Neural cell (in vitro differentiated cells): Measurements from ENCODE around the gene TGFBR2. TPM values are rescaled to one million over a fixed set of nuclear protein-coding genes. Genes with fewer than 3 reads are reported as not detected.

Source experiments
- H2AFZ ChIP-seq: fragments of 200-600, 300-800 bp; sonication (generic), shearing (Covaris generic); 2 replicates; pipeline ENCODE4 v1.6.0; 2014; ENCODE audit warnings: low read depth, mild to moderate bottlenecking, antibody characterized with exemption, low read length, moderate library complexity
- H3F3A ChIP-seq: fragments of 200-600 bp; shearing (Covaris generic); 2 replicates; pipeline ENCODE4 v1.6.1; 2016; ENCODE audit warnings: mild to moderate bottlenecking, moderate library complexity, mixed read lengths, antibody characterized with exemption, low read length; ENCODE audit not compliant: insufficient read depth, poor library complexity, severe bottlenecking
- H3K27ac ChIP-seq: fragments of 200-600, 300-800 bp; sonication (generic), shearing (Covaris generic); 2 replicates; pipeline ENCODE4 v1.5.1; 2014; ENCODE audit warnings: mild to moderate bottlenecking, low read length, moderate library complexity
- H3K27me3 ChIP-seq: fragments of 300-800, 200-600 bp; sonication (generic), shearing (Covaris generic); 2 replicates; pipeline ENCODE4 v1.6.0; 2014; ENCODE audit warnings: mild to moderate bottlenecking, low read depth, low read length, moderate library complexity; ENCODE audit not compliant: insufficient read depth
- H3K36me3 ChIP-seq: fragments of 300-800, 200-600 bp; sonication (generic), shearing (Covaris generic); 2 replicates; pipeline ENCODE4 v1.5.1; 2014; ENCODE audit warnings: mild to moderate bottlenecking, antibody characterized with exemption, low read length, moderate library complexity; ENCODE audit not compliant: insufficient read depth
- H3K4me2 ChIP-seq: fragments of 300-800, 200-600 bp; sonication (generic), shearing (Covaris generic); 2 replicates; pipeline ENCODE4 v1.6.0; 2014; ENCODE audit warnings: mild to moderate bottlenecking, low read length
- H3K4me3 ChIP-seq: fragments of 300-800, 200-600 bp; sonication (generic), shearing (Covaris generic); 2 replicates; pipeline ENCODE4 v1.5.1; 2014; ENCODE audit warnings: mild to moderate bottlenecking, low read length, moderate library complexity
- H3K79me2 ChIP-seq: fragments of 200-600 bp; shearing (Covaris generic); replicated peaks from 2 replicates; pipeline ENCODE4 v1.6.0; 2014; ENCODE audit warnings: mild to moderate bottlenecking, low read length, moderate library complexity; ENCODE audit not compliant: insufficient read depth
- H3K9ac ChIP-seq: fragments of 300-800, 200-600 bp; sonication (generic), shearing (Covaris generic); 2 replicates; pipeline ENCODE4 v1.6.1; 2016; ENCODE audit warnings: mild to moderate bottlenecking, low read length, mixed read lengths
- H3K9me2 ChIP-seq: fragments of 200-600 bp; shearing (Covaris generic); 2 replicates; pipeline ENCODE4 v1.6.1; 2016; ENCODE audit warnings: mild to moderate bottlenecking, low read length, mixed read lengths; ENCODE audit not compliant: insufficient read depth
- H3K9me3 ChIP-seq: fragments of 200-600, 300-800 bp; sonication (generic), shearing (Covaris generic); 2 replicates; pipeline ENCODE4 v1.6.1; 2016; ENCODE audit warnings: mild to moderate bottlenecking, mixed run types, low read length, moderate library complexity, mixed read lengths
- H4K20me1 ChIP-seq: fragments of 200-600 bp; shearing (Covaris generic); 2 replicates; pipeline ENCODE4 v1.6.1; 2016; ENCODE audit warnings: mild to moderate bottlenecking, mixed run types; ENCODE audit not compliant: insufficient read depth
- EP300 ChIP-seq: fragments of 450-650 bp; conservative IDR thresholded peaks from 2 replicates; pipeline ENCODE4 v1.6.1; 2014; ENCODE audit warnings: antibody characterized with exemption, mild to moderate bottlenecking, moderate library complexity; ENCODE audit not compliant: poor library complexity, severe bottlenecking
- EZH2 ChIP-seq: fragments of 200-600, 300-800 bp; shearing (Covaris generic), sonication (generic); IDR thresholded peaks from 2 replicates; pipeline ENCODE4 v1.6.1; 2014; ENCODE audit warnings: antibody characterized with exemption, low read length, borderline replicate concordance, mild to moderate bottlenecking; ENCODE audit not compliant: insufficient read depth, poor library complexity, severe bottlenecking
- MXI1 ChIP-seq: fragments of 450-650 bp; conservative IDR thresholded peaks from 2 replicates; pipeline ENCODE4 v1.6.1; 2014; ENCODE audit warnings: antibody characterized with exemption, mild to moderate bottlenecking; ENCODE audit not compliant: poor library complexity, severe bottlenecking
- POLR2AphosphoS5 ChIP-seq: IDR thresholded peaks from 2 replicates; pipeline ENCODE4 v1.6.1; 2012
- RAD21 ChIP-seq: fragments of 450-650 bp; conservative IDR thresholded peaks from 2 replicates; pipeline ENCODE4 v1.6.1; 2014; ENCODE audit warnings: antibody characterized with exemption, mild to moderate bottlenecking, moderate library complexity
- SMC3 ChIP-seq: fragments of 450-650 bp; conservative IDR thresholded peaks from 2 replicates; pipeline ENCODE4 v1.6.1; 2014; ENCODE audit warnings: antibody characterized with exemption, mild to moderate bottlenecking, moderate library complexity; ENCODE audit not compliant: poor library complexity
- TAF1 ChIP-seq: IDR thresholded peaks from 2 replicates; pipeline ENCODE4 v1.6.1; 2012; ENCODE audit warnings: low read depth
- polyA plus RNA-seq: library from polyadenylated mRNA; depleted of rRNA; stranded (reverse); fragments of >200 nt; gene quantifications from 2 replicates; pipeline ENCODE4 v1.2.3, GENCODE V29; 2014
- TF ChIP-seq, protein P1 (sequence below): fragments of 450-650 bp; IDR thresholded peaks from 2 replicates; pipeline ENCODE4 v1.5.1; 2014; ENCODE audit warnings: antibody characterized with exemption, mild to moderate bottlenecking, moderate library complexity; ENCODE audit not compliant: poor library complexity, severe bottlenecking
- TF ChIP-seq, protein P2 (sequence below): IDR thresholded peaks from 2 replicates; pipeline ENCODE4 v1.6.1; 2012; ENCODE audit warnings: borderline replicate concordance

Gene TGFBR2
- polyA plus RNA-seq, 1 donor from 2014 or later = not detected

GRCh38 chr3:30650348-30650995 is 44.1 kb downstream of the TGFBR2 start:
- Histone ChIP-seq H3K36me3 (no peaks in the 10 kb centered on the region), H3K27me3 (no peaks in the 10 kb centered on the region), H3F3A (no peaks in the 10 kb centered on the region), H3K4me3 (no peak overlapping the region), H3K9me2 (no peaks in the 10 kb centered on the region), H3K79me2 (no peaks in the 10 kb centered on the region), H4K20me1 (no peaks in the 10 kb centered on the region), H3K4me2 (no peak overlapping the region), H3K9me3 (no peaks in the 10 kb centered on the region), H2AFZ (no peak overlapping the region), H3K9ac (no peak overlapping the region), H3K27ac (no peak overlapping the region)
- TF ChIP-seq TAF1 (no peak), EZH2 (no peak), SMC3 (no peak), MXI1 (no peak), RAD21 (no peak), POLR2AphosphoS5 (no peak), EP300 (no peak)
- TF ChIP-seq, protein P1, sequence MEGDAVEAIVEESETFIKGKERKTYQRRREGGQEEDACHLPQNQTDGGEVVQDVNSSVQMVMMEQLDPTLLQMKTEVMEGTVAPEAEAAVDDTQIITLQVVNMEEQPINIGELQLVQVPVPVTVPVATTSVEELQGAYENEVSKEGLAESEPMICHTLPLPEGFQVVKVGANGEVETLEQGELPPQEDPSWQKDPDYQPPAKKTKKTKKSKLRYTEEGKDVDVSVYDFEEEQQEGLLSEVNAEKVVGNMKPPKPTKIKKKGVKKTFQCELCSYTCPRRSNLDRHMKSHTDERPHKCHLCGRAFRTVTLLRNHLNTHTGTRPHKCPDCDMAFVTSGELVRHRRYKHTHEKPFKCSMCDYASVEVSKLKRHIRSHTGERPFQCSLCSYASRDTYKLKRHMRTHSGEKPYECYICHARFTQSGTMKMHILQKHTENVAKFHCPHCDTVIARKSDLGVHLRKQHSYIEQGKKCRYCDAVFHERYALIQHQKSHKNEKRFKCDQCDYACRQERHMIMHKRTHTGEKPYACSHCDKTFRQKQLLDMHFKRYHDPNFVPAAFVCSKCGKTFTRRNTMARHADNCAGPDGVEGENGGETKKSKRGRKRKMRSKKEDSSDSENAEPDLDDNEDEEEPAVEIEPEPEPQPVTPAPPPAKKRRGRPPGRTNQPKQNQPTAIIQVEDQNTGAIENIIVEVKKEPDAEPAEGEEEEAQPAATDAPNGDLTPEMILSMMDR = no peak
- TF ChIP-seq, protein P2, sequence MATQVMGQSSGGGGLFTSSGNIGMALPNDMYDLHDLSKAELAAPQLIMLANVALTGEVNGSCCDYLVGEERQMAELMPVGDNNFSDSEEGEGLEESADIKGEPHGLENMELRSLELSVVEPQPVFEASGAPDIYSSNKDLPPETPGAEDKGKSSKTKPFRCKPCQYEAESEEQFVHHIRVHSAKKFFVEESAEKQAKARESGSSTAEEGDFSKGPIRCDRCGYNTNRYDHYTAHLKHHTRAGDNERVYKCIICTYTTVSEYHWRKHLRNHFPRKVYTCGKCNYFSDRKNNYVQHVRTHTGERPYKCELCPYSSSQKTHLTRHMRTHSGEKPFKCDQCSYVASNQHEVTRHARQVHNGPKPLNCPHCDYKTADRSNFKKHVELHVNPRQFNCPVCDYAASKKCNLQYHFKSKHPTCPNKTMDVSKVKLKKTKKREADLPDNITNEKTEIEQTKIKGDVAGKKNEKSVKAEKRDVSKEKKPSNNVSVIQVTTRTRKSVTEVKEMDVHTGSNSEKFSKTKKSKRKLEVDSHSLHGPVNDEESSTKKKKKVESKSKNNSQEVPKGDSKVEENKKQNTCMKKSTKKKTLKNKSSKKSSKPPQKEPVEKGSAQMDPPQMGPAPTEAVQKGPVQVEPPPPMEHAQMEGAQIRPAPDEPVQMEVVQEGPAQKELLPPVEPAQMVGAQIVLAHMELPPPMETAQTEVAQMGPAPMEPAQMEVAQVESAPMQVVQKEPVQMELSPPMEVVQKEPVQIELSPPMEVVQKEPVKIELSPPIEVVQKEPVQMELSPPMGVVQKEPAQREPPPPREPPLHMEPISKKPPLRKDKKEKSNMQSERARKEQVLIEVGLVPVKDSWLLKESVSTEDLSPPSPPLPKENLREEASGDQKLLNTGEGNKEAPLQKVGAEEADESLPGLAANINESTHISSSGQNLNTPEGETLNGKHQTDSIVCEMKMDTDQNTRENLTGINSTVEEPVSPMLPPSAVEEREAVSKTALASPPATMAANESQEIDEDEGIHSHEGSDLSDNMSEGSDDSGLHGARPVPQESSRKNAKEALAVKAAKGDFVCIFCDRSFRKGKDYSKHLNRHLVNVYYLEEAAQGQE = no peak

- H3K79me2 ChIP-seq = no peaks in the 10 kb centered on the region
- H3F3A ChIP-seq = no peaks in the 10 kb centered on the region
- no peak overlapping the region for H2AFZ ChIP-seq
- no peaks in the 10 kb centered on the region for H3K9me3 ChIP-seq
- H3K9me2 ChIP-seq = no peaks in the 10 kb centered on the region
- TF ChIP-seq EZH2 (no peak), RAD21 (no peak)
- no peak overlapping the region for H3K4me2 ChIP-seq
- peaks cover 7% of the 10 kb centered on the region for H3K27me3 ChIP-seq
- H3K36me3 ChIP-seq = no peaks in the 10 kb centered on the region
- no peak overlapping the region for H3K27ac ChIP-seq
- H3K4me3 ChIP-seq = no peak overlapping the region
- no peak overlapping the region for H3K9ac ChIP-seq
- H4K20me1 ChIP-seq = no peaks in the 10 kb centered on the region
Measured at GRCh38 chr3:30654269-30654668, 47.9 kb downstream of the TGFBR2 start.
